GM13976 (cell line): ENCODE measurements around the gene TMEM41B.
"Not testable (repeated sequence)": the region's sequence is repeated elsewhere in the genome, so short reads cannot be mapped to it uniquely, and the experiment has no call there.

Experiments
- DNase-seq: peaks from one replicate; pipeline ENCODE4 v3.0.0; 2012; ENCODE audit warnings: low spot score
- CTCF ChIP-seq: IDR thresholded peaks from 2 replicates; pipeline ENCODE4 v1.5.1; 2012; ENCODE audit warnings: borderline replicate concordance, mild to moderate bottlenecking; ENCODE audit not compliant: insufficient read depth; ENCODE audit errors: extremely low read depth, missing control alignments, control extremely low read depth
- in situ Hi-C: fragments of 300-500 bp; cut with MboI; formaldehyde crosslinking; loops from one replicate; pipeline ENCODE4 v1.12.0; 2022; ENCODE audit warnings: low sequenced_read_pairs, mixed read lengths, inconsistent platforms; ENCODE audit not compliant: unreplicated experiment

TMEM41B gene

GRCh38 chr11:9344061-9344680, 29.8 kb upstream of the TMEM41B start:
- no peak for TF ChIP-seq CTCF
- in situ Hi-C loops, result no loop called here
- DNase-seq, result no peak

- in situ Hi-C loops, result no loop called here
- no peak for DNase-seq
- TF ChIP-seq CTCF, result no peak
Measured at GRCh38 chr11:9341638-9342178, 27.3 kb upstream of the TMEM41B start.

GRCh38 chr11:9332655-9333054, 18.3 kb upstream of the TMEM41B start:
- no peak for TF ChIP-seq CTCF
- DNase-seq, result no peak
- in situ Hi-C loops, result no loop called here

DNA sequence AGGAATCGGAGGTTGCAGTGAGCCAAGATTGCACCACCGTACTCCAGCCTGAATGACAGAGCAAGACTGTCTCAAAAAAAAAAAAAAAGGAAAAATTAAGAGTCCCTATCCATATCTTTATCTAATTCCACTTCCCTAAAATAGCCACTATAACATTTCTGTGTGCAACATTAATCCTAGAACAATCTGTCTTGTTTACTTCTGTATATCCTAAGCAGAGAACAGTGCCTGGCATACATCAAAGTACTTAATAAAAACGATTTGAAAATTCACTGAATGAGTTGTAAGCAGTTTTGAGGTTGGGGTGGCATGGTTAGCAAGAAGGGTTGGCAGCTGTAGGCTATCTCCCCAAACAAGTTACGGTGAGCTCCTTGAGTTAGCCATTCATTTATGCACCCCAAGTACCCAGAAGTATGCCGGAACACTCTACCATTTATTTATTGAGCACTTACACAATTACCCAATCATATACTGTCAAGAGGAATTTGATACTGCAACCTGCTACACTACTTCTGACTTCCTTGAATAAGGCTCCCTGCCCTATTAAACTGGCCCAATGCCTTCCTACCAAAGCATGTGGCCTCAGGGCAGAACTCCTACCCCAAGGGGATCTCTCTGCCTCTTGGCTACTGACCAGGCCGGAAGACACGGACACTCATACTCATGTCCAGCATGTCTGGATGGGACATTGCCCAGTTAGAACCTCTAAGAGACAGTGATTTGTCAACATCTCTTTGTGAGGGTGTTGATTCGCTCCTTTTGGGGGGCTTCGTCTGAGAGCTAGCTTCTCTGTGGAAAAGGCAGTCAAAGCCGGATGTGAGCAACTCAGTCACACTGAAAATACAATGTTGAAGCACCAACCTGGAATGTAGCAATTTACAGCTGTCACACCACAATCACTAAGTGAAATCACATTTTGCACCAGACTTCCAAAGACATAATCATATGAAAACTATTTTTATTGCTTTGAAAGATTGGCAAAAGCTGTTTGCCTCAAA, 16.3 kb upstream of the TMEM41B start:
- TF ChIP-seq CTCF, result no peak
- in situ Hi-C loops, result no loop called here
- DNase-seq, result no peak

DNA sequence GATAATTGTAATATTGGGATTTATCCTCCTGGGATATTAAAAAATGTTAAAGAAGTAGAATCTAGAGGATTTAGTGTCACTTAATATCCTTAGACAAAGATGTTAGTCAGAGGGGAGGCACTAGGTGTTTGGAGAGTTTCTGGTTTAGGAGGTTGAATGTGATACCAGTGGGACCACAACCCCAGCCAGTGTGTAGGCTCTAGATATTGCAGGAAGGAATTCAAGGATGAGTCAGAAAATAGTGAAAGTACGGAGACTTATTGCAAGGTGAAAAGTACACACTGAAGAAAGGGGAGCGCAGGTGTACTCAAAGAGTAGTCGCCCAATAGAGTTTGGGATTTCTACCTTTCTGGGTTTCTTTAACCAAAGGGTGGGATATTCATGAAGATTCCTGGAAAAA, 5.7 kb upstream of the TMEM41B start:
- no peak for DNase-seq
- no peak for TF ChIP-seq CTCF
- in situ Hi-C loops, result no loop called here

DNA sequence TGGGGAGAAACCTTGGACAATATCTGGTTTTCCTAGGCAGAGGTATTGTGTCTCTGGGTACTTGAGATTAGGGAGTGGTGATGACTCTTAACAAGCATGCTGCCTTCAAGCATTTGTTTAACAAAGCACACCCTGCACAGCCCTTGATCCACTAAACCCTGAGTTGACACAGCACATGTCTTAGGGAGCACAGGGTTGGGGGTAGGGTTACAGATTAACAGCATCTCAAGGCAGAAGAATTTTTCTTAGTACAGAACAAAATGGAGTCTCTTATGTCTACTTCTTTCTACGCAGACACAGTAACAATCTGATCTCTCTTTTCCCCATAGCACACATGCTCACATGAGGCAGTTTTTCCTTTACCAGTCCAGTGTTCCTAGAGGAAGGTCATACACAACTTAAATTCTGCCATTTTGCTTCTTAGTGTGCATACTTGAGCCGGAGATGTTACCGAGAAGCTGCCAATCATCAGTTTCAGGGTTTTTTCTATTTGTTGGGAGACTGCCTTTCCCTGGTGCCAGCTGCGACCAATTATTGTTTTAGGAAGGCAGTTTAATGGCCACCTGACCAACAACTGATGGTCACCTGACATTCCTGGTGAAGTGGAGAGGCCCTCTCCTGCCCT, 5.1 kb upstream of the TMEM41B start:
- DNase-seq, in situ Hi-C loops: not testable (repeated sequence)

GRCh38 chr11:9318442-9319376, 4.3 kb upstream of the TMEM41B start:
- in situ Hi-C loops, result not testable (repeated sequence)

More at GRCh38 chr11:9318442-9319376, 4.3 kb upstream of the TMEM41B start:
- not testable (repeated sequence) for DNase-seq
